Activated naive CD4-positive, alpha-beta T cell treated with anti-CD3 and anti-CD28 coated beads, Interleukin-2, amount 50 U/mL, for 72 hours (primary cell): Measurements from ENCODE around the gene SMG6. TPM values are rescaled to one million over a fixed set of nuclear protein-coding genes. Genes with fewer than 3 reads are reported as not detected.
"Not testable (repeated sequence)": the region's sequence is repeated elsewhere in the genome, so short reads cannot be mapped to it uniquely, and the experiment has no call there.

Experiments used
- ATAC-seq, 2 donors: fragments of 150-1000 bp; cut with Tn5 transposase; 2 replicates each; pipeline ENCODE4 v1.10.0; 2021; ENCODE audit warnings: mild to moderate bottlenecking in 2 of 2, moderate library complexity in 2 of 2
- DNase-seq, 2 donors: peaks; one replicate each; pipeline ENCODE4 v3.0.0; 2021 to 2022; ENCODE audit warnings: low spot score in 2 of 2
- H3K27ac Mint-ChIP-seq, 2 donors: one replicate each; pipeline ENCODE4 v1.8.0; 2022; ENCODE audit warnings: mild to moderate bottlenecking in 2 of 2, mixed read lengths in 2 of 2
- H3K36me3 Mint-ChIP-seq, 2 donors: one replicate each; pipeline ENCODE4 v1.8.0; 2022; ENCODE audit warnings: mixed read lengths in 2 of 2
- H3K9me3 Mint-ChIP-seq, 2 donors: one replicate each; pipeline ENCODE4 v1.8.0; 2022; ENCODE audit warnings: mixed read lengths in 2 of 2
- total RNA-seq, 2 donors: library from RNA; stranded (reverse); gene quantifications; one replicate each; pipeline ENCODE4 v1.2.3, GENCODE V29; 2022

SMG6 gene
- total RNA-seq, 2 donors from 2014 or later, result 40.1 to 45.2 TPM

DNA sequence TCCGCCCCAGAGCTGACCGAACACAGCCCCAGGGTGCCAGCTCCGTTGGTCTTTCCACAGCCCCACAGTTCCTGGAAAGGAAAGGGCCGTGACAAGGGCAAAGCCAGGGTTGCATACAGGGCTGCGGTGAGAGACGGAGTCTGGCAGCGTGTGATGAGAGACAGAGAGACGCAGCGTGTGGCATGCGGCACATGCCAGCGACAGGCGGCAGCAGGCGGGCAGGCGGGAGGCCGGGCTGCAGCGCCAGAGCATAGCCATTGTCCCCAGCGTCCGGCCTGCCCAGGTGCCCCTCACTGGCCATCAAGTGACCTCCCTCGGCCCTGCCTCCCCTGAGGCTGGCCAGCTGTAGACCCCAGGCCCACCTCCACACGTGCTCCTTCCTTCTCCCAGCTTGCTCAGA lies 287.1 kb downstream of the SMG6 start:
- ATAC-seq (no peak), DNase-seq (no peak)
- peaks cover 0 to 4% of the 10 kb centered on the region in 2 donors for H3K9me3 Mint-ChIP-seq
- H3K36me3 Mint-ChIP-seq, result no peaks in the 10 kb centered on the region
- H3K27ac Mint-ChIP-seq, result no peak overlapping the region

DNA sequence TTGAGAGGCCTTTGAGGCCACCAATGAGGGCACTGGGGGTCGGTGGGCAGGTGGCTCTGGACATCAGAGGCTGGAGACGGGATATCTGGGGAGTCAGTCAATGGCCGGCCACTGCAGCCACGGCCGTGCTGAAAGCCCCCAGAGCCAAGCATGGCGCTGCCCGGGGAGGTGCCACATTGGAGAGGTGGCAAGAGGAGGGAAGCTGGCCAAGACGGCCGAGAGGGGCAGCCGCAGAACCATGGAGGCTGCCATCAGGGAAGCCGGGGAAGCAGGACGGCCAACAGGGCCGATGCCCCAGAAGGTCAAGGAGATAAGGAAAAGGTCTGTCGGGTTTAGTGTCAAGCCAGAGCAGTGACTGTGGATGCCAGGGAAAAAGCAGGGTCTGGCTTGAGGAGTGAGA lies 288.3 kb downstream of the SMG6 start:
- Mint-ChIP-seq H3K9me3 (peaks cover 0 to 4% of the 10 kb centered on the region in 2 donors), H3K27ac (no peak overlapping the region), H3K36me3 (no peaks in the 10 kb centered on the region)
- no peak for DNase-seq
- no peak for ATAC-seq

DNA sequence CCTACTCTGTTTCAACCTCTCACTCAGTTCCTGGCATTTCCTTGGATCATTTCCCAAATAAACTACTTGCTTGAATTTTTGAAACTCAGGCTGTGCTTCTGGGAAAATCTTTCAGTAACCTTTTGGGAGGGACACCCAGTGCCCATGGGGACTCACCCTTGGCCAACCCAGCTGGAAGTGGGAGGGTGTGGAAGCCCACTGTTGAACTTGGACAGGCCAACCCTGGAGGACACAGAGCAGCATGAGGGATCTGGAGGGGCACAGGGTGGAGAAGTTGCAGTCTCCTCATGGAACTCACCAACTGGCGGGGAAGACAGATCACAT lies 289.6 kb downstream of the SMG6 start:
- Mint-ChIP-seq H3K27ac (no peak overlapping the region), H3K36me3 (no peaks in the 10 kb centered on the region), H3K9me3 (peaks cover 0 to 4% of the 10 kb centered on the region in 2 donors)
- ATAC-seq (no peak), DNase-seq (no peak)

DNA sequence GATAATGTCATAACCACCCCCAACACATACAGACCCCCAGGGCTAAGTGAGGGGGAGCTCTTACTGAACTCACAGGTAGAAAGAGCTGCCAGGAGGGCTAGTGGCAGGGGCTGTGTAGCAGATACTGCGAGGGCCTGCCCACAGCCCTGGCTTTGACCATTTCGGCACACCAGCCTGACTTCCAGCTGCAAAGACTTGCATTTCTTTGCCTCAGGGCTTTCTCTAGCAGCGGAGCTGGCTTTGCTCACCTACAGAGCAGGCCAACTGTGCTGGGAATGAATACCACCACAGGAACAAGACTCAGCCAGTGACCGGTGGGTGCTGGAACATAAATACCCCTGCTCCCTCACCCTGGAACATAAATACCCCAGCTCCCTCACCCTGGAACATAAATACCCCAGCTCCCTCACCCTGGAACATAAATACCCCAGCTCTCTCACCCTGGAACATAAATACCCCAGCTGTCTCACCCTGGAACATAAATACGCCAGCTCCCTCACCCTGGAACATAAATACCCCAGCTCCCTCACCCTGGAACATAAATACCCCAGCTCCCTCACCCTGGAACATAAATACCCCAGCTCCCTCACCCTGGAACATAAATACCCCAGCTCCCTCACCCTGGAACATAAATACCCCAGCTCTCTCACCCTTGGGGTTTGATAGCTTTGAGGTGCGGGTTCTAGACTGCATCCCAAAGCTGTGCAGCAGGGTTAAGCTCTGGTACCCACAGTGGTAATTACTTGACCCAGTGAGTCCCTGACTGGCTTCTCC lies 290.2 kb downstream of the SMG6 start:
- H3K9me3 Mint-ChIP-seq, ATAC-seq, H3K36me3 Mint-ChIP-seq: not testable (repeated sequence)

DNA sequence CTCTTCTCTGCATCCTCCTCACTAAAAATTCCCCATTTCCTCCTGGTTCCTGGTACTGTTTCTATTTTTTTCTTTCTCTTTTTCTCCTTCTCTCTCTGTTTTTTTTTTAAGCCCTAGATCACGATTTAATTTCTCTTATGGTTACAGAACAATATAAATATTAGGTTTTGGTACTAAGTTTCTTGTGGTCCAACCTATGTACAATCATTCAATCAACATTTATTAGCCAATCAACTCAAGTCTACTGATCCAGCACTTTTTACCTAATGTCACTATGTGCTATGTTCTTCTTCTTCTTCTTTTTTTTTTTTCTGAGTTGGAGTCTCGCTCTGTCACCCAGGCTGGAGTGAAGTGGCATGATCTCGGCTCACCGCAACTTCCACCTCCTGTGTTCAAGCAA lies 291.1 kb downstream of the SMG6 start:
- Mint-ChIP-seq H3K9me3 (peaks cover 0 to 4% of the 10 kb centered on the region in 2 donors), H3K27ac (peak overlapping the region in 1 of 2 donors; percentile 18), H3K36me3 (no peaks in the 10 kb centered on the region)
- no peak for DNase-seq
- ATAC-seq, result no peak

More for the DNA sequence above, 290.2 kb downstream of the SMG6 start:
- not testable (repeated sequence) for DNase-seq
- H3K27ac Mint-ChIP-seq, result peak overlapping the region in 1 of 2 donors; percentile 18

DNA sequence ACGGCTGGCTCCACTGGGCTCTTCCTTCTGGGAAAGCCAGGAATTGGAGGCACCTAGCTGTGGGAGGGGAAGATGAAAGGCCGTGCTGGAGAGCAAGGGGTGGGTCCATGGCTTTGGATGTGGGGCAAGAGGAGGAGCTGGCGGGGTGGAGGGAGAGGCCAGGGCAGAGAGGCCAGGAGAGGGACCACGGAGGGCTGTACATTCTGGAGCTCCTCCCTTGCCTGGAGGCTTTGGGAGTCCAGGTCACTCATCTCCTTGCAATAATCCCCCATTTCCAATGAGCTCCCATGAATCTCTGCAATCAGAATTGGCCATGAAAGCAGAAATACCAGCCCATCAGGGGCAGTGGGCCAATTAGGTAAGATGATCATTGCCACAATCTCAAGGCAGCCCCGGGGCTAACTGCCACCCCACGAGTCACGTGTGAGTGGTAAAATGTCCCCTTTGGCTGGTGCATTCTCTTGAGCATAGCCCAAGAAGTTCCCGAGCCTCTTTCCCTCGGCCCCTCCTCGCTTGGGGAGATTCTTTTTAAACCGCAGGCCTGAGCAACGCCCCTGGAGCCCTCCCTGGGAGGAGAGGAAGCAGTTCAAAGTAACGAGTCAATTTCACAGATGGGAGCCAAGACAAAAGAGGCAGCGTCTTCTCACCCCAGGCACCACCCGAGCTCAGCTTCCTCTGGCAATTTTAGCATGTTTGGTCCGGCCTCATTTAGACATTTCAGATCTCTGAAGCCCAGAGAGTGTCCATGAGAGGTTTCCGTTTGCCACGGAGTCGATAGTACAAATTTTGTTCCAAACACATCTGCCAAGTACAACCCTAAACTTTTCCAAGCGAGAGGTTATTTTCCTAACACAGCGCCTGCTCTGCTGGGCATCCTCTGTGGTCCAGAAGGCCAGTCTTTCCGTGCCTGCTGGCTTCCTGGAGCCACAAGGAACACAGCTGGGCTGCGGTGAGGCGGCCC lies 291.9 kb downstream of the SMG6 start:
- H3K36me3 Mint-ChIP-seq, result no peaks in the 10 kb centered on the region
- peak overlapping the region in 1 of 2 donors; percentile 18 for H3K27ac Mint-ChIP-seq
- peaks cover 0 to 4% of the 10 kb centered on the region in 2 donors for H3K9me3 Mint-ChIP-seq
- ATAC-seq, result no peak
- DNase-seq, result no peak

Other genes starting within 250 kb of the SMG6 start
- gene HIC1, start 248.7 kb downstream of the SMG6 start, total RNA-seq, result 10 to 100 TPM; 36.8 to 41.8 TPM
- gene SRR, start 165 bp upstream of the SMG6 start, total RNA-seq, result 10 to 100 TPM in 1 of 2 donors, 1 to 10 TPM in 1; 6.3 to 15.9 TPM
- gene TSR1, start 32.7 kb upstream of the SMG6 start, total RNA-seq, result 10 to 100 TPM; 55.9 to 73.4 TPM
- gene SGSM2, start 33.7 kb upstream of the SMG6 start, total RNA-seq, result 10 to 100 TPM; 27.8 to 50.1 TPM
- gene MNT, start 97.3 kb upstream of the SMG6 start, total RNA-seq, result 10 to 100 TPM; 23.4 to 31.9 TPM
- gene METTL16, start 208.1 kb upstream of the SMG6 start, total RNA-seq, result 10 to 100 TPM; 41.3 to 50.7 TPM